SHP77 treated with DMSO at 0.1 percent for 48 hours (cell line): Measurements from ENCODE around the gene GTF2H4.

Experiments
- DNase-seq: peaks from one replicate; lab custom pipeline; 2025; lab: John Stamatoyannopoulos, UW

GTF2H4 gene

DNA sequence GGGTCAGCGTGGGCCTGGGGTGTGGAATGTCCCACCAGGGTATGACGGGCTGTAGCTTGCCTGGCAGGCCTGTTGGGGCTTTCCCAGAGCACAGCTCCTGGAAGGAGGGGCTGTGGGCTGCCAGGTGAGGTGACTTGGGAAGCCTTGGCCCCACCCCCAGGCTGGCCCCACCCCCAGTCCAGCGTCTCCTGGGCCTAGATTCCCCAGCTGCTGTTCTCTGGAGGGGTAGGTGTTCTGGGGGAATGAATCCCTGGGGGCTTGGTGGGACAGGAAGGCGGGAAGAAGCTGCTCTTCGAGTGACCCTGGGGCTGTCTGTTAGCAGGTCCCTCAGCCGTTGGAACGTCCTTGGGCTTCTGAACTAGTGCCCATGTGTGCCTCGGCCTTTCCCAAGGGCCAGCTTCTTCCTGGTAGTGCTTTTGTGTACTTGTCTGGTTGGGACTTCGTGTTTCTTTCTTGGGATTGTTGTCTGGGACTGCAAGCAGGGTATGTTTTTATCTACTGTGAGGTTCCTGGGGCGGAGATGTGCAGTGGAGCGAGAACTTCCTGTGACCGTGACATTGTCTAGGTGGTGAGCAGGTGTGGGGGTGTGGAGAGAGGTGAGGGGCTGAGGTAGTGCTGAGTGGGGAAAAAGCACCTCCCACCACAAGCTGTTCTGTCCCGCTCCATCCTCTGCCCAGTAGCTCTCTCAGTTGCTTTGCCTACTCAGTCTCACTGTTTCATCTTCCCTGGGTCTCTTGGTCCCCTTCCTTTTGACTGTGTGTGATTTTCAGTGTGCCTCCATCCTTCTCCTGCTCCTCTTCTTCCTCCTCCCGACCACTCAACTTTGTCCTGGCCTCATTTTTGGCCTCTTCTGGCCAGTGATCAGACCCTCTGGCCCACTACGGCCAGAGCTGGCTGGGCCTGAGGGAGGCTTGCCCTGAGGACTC is 25.0 kb upstream of the GTF2H4 start:
- no peak for DNase-seq

DNA sequence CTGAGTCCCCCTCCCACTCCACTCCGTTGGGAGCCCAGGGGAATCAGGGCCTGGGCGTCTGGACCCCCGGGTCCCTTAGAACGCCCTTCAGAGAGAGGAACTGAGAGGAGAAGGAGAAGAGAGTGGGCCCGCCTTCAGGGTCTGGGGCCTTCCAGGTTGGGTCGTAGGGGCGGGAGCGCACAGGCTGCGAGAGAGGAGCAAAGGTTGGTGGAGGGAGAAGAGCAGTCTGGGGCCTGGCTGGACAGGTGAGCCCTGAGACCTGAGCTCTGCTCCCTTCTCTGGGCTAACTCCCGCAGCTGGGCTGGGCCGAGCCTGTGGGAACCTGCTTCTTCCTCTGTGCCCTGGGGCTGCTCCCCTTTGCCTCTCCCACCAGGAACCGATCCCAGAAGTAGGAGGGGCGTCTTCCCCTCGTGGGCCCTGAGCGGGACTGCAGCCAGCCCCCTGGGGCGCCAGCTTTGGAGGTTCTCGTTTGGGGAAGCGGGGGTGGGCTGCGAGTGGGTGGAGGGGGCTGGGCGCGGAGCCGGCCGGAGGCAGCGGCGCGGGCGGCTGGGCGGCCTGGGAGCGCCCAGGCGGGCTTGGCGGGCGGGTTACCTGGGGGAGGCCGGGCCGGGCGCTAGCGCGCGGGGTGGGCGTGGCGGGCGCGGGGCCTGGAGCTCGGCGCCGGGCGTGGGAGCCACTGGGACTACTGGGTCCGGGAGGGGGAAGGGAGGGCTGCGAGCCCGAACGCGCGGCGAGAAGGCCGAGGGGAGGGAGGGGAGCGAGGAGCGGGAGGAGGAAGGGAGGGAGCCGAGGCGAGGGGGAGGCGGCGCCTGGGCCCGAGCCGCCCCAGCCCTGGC is 24.1 kb upstream of the GTF2H4 start, which contains the start of gene DDR1:
Gene DDR1 (plus strand): TSS at position 835 of the 836 bp plus-strand sequence. CDS start 4,211 bp downstream, outside the sequence.
- DNase-seq = peak; percentile 8

DNA sequence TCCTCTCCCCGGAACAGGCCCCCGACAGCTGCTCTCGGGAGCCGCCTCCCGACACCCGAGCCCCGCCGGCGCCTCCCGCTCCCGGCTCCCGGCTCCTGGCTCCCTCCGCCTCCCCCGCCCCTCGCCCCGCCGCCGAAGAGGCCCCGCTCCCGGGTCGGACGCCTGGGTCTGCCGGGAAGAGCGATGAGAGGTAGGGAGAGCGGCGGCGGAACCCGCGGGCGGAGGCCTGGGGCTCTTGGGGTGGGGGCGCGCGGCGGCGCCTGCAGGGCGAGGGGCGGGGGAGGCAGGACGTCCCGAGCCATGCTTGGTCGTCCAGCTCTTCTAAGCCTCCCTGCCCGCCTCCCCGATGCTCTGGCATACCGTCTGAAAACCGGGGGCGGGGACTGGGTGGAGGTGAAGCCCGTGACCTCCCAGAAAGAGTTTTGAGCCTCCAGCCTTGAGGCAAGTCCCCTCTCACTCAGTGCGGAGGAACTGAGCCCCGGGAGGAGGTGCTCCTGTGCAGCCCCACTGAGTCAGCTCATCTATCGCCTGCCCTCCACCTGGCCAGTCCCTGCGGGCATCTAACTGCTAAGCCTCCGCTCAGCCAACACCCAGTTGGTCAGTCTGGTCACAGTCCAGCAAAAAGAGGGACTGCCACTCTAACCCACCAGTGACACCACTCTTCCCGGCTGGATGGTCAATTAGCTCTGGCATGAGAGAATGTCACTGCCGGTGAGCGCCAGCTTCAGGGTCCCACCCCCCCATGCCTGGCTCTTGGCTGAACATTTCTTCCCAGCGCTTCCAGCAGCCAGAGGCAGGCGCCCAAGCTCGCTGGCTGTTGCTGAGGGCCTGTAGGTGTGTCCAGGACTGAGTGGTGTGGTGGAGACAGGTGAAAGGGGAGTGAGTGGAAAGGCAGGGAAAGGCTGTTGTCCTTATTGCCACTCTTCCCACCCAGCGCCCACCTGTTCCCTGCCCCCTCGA is 23.2 kb upstream of the GTF2H4 start:
- no peak for DNase-seq

DNA sequence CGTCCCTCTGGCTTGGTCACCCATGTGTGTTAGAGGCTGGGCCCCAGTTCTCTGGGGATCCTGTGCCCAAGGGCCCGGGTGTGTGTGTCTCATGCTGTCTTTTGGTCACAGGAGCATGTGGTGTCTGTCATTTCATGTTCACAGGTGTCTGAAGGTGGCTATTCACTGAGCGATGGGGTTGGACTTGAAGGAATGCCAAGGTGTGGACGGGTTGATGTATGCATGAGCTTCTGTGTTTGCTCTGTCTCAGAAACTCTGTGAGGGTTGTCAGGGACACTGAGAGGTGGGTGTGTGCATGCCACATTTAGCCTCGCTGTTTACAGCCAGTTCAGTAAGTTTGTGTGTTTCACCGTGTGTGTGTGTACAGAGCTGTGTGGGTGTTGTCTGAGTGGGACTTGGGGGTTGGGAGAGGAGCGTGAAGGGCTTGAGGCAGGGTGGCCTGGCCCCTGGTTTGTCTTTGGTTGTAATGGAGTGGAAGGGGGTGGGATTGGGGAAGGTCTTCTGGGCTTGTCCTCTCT is 22.5 kb upstream of the GTF2H4 start:
- DNase-seq = no peak

DNA sequence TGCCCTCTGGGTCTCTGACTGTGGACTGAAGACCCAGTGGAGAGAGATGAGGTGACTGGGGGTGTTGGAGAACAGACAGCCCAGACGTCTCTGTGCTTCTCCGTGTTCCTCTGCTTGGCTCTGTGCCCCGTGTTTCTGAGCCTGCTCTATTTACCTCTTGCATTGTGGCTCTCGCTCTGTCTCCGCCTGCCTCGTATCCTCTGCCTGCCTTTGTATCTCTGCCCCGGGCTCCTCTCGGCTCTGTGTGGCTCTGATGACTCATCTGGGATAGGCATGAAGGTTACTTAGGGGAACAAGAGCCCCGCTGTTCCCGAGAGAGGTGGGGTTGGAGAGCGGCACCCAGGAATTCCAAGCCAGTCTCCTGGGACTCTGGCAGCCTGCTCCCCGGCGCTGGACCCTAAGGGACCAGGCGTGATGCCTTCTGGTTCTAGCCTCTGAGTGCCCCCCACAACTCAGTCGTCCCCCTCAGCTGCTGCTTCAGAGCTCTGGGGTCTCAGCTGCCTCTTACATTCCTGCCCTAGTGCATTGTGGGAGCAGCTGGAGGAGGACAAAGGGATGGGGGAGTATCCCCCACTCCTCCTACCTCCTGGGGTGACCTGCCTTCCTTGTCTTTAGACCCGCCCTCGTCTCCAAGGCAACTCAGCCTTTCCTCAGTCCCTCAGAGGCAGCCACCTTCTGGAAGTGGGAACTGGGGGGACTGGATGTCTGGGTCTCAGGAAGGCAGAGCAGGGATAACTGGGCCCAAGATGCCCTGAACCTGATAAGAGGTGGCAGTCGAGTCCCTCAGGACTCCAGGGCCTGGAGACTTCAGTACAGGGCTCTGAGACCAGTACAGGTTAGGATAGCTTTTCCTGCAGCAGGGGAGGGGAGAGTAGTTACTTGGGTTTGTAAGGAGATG is 21.8 kb upstream of the GTF2H4 start:
- DNase-seq = peak; percentile 31

DNA sequence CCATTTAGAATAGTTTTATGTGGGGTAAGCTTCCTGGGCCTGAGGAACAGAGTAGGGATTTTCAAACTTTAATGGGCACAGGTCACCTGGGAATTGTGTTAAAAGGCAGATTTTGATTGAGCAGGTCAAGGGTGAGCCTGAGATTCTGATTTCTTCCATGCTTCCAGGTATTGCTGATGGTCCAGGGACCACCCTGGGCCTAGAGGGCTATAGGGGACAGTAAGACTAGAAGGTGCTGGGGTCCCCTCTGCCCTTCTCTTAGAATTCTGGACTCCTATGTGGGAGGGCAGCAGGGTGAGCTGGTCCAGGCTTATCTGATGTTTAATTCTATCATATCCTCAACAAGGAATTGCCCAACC is 21.1 kb upstream of the GTF2H4 start:
- no peak for DNase-seq

DNA sequence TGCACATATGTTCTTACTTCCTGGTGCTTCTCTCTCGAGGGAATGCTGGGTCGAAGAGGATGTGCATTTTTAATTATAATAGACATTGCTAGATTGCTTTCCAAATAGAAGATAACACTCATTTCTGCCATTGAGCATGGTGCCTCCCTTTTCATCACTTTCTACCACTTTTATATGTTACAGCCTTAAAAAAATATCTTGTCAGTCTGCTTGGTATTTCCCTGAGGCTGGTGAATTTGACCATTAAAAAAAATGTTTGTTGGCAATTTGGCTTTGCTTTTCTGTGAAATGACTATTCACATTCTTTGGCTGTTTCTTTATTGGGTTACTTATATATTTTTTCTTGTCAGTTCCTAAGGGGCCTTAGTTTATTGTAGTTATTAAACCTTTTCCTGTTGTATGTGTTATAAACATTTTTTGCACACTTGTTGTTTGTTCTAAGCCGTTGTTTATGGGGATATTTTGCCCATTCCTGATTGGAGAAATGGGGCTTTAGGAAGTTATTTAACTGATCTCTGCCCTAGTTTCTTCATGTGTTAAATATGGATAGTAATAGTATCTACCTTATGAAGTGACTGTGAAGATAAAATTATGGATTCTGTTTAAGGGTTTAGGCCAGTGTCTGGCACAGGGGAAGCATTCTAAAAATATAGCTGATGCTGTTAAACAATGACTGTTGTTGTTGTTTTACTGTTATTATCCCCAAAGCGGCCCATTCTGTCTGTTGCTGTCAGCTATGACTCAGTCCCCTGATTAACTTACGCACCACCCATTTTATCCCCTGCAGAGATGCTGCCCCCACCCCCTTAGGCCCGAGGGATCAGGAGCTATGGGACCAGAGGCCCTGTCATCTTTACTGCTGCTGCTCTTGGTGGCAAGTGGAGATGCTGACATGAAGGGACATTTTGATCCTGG is 19.8 kb upstream of the GTF2H4 start:
- DNase-seq = no peak

DNA sequence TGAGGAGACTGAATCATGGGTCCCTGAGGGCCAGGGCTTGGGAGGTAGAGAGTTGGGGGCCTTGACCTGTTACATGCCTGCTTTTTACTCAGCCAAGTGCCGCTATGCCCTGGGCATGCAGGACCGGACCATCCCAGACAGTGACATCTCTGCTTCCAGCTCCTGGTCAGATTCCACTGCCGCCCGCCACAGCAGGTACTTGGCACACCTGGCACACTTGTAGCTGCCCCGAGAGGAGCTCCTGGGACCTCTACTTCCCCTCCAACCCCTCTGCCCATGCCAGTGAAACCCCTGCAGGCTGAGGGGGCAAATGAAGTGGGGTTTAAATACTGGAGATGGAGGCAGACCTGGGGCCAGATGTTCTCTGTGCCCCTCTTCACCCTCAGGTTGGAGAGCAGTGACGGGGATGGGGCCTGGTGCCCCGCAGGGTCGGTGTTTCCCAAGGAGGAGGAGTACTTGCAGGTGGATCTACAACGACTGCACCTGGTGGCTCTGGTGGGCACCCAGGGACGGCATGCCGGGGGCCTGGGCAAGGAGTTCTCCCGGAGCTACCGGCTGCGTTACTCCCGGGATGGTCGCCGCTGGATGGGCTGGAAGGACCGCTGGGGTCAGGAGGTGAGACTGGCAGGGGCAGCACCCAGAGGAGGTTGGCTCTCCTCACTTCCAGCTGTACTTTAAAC is 19.1 kb upstream of the GTF2H4 start:
- DNase-seq = no peak

DNA sequence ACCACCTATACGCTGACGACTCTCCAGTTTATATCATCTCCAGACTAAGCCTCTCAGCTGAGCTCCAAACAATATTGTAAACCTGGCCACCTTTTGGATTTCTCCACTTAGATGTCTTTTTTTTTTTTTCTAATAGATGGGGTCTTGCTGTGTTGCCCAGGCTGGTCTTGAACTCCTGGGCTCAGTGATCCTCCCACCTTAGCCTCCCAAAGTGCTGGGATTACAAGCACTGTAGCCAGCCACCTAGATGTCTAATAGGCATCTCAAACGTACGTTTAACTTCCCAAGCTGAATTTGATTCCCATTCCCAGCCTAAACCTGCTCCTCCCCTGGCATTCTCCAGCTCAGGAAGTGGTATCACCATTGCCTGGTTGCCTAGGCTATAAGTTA is 18.5 kb upstream of the GTF2H4 start:
- DNase-seq = no peak

DNA sequence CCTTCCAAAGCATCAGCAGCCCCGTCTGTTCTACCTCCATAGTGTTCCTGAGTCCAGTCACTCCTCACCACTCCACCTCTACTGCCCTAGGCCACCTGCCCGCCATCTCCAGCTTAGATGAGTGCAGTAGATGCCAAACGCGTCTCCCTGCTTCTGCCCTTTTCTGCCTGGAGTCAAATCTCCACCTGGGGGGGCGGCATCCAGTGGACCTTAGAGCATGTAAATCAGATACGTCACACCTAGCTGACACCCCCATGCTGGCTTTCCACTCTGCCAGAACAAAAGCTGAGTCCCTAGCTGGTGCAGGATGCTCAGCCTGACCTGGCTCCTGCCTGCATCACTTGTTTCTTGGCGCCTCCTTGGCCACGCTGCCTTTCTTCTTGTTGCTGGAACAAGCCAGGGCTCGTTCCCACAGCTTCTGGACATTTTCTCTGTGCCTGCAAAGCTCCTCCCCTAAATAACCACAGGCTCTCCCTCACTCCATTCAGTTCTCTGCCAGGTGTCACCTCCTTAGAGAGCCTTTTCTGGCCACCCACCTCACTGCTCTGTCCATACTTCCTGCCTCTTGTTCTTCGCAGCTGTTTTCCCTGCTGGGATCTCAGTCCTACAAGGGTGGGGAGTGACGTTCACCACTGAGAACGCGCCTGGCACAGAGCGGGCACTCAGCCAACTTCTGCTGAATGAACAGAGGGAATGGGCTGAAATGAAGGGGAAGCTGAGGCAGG is 17.9 kb upstream of the GTF2H4 start:
- DNase-seq = no peak

DNA sequence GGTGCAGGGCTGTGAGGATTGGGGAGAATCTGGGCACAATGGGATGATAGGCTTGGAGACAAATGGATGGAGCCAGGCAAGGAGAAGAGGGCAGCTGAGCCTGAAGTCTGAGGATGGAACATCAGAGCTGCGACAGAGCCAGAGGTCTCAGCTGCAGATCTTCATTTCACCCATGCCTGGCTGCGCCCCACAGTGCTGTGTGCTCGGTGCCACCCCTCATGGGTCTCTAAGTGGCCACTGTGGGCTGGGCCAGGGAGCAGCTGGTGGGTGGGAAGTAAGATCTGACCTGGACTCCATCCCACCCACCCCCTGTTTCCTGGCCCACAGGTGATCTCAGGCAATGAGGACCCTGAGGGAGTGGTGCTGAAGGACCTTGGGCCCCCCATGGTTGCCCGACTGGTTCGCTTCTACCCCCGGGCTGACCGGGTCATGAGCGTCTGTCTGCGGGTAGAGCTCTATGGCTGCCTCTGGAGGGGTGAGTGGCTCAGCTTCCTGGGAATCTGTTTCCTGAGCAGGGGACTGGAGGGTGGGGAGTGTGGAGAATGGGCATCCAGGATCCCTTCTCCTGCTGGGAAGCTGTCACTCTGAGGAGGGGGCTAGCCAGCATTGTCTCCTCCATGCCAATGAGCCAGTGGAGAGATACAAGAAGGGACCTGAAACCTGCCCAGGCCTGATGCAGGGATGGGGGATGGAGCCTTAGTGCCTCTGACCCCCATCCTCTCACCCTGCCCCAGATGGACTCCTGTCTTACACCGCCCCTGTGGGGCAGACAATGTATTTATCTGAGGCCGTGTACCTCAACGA is 17.2 kb upstream of the GTF2H4 start:
- no peak for DNase-seq

DNA sequence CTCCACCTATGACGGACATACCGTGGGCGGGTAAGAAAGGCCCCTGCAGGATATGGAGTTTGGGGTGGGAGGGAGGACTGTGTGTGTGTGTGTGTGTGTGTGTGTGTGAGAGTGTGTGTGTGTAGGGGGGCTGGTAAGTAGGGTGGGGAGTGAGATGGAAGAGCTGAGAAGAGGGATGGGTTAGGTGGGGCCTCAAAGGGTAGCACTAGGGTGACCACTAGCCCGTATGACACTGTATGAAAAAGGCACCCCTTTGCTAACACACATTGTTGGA is 16.6 kb upstream of the GTF2H4 start:
- DNase-seq = no peak

DNA sequence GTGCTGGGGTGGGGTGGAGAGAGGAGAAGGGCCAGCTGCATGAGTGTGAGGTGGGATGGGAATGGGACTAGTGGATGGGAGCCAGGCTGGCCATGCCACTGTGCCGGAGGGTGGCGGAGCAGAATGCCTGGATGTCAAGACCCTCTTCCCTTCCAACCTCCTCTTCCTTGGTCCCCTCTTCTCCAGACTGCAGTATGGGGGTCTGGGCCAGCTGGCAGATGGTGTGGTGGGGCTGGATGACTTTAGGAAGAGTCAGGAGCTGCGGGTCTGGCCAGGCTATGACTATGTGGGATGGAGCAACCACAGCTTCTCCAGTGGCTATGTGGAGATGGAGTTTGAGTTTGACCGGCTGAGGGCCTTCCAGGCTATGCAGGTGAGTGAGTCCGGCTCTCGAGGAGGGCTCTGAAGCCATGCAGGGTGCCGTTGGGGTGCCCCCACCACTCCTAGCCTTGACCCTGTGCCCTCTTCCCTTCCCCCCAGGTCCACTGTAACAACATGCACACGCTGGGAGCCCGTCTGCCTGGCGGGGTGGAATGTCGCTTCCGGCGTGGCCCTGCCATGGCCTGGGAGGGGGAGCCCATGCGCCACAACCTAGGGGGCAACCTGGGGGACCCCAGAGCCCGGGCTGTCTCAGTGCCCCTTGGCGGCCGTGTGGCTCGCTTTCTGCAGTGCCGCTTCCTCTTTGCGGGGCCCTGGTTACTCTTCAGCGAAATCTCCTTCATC is 16.0 kb upstream of the GTF2H4 start:
- no peak for DNase-seq

DNA sequence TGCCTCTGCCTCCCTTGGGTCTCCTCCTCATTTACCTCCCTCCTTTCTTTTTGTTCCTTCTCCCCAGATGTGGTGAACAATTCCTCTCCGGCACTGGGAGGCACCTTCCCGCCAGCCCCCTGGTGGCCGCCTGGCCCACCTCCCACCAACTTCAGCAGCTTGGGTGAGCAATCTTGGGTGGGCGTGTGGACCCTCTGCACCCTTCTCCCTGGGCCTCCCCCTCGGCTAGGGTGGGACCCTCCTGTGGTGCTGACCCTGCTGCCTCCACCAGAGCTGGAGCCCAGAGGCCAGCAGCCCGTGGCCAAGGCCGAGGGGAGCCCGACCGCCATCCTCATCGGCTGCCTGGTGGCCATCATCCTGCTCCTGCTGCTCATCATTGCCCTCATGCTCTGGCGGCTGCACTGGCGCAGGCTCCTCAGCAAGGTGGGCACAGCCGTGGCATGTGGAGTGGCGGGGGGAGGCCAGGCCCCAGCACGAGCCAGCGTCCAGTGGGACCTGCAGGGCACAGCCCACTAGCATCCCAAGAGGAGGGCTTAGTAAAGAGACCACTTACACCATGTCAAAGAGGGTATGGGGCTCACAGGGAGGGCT is 14.9 kb upstream of the GTF2H4 start:
- DNase-seq = no peak

DNA sequence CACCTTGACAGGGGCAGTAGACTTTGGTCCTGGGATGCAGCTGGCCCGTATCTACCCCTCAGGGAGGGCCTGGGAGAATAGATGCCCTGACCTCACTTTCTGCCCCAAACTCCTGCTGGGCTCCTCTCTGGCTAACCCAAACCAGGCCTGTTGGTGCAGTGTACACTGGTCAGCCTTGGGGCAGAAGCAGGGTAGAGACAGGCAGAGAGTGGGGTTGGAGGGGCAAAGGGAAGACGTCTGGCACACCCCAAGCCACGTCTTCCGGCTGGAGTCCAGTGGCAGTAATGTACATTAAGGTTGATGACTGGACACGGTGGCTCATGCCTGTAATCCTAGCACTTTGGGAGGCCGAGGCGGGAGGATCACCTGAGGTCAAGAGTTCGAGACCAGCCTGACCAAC is 14.3 kb upstream of the GTF2H4 start:
- no peak for DNase-seq

DNA sequence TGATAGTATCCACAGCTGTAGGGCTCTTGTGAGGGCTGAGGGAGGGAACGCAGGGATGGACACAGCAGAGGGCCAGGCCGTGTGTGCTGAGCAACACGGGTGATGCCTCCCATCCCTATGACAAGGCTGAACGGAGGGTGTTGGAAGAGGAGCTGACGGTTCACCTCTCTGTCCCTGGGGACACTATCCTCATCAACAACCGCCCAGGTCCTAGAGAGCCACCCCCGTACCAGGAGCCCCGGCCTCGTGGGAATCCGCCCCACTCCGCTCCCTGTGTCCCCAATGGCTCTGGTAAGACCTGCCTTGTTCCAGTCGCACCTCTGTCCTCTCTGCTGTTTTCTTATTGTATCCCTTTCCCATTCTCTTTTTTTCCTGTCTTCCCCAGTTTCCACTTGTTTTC is 13.6 kb upstream of the GTF2H4 start:
- DNase-seq = no peak

DNA sequence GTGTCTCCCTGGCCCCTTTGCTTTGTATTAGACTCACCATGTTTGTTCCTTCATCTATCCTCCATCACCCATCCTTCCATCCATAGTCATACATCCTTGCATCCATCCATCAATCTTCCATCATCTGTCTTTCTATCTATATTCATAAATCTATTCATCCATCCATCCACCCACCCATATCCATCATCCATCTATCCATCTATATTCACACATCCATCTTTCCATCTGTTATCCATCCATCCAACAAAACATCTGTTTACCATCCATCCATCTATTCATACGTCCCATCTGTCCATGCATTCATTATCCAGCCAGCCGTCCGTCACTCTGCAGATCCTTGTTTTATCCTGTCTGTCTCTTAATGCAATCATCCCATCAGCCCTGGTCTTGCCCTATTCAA is 13.1 kb upstream of the GTF2H4 start:
- DNase-seq = no peak
